DND-41 (cell line): ENCODE results near the gene MEP1A.
"Not testable (repeated sequence)": the region's sequence is repeated elsewhere in the genome, so short reads cannot be mapped to it uniquely, and the experiment has no call there.

Experiments used
- ATAC-seq: fragments of 200-7000 bp; cut with Tn5 transposase; 3 replicates; pipeline ENCODE4 v1.9.1; 2021; ENCODE audit warnings: low read depth; ENCODE audit not compliant: insufficient read depth
- DNase-seq: peaks from one replicate; pipeline ENCODE4 v3.0.0-alpha.2; 2020
- H2AFZ ChIP-seq: 2 replicates; pipeline ENCODE4 v1.6.0; 2012; ENCODE audit warnings: low read depth, low read length
- H3K27ac ChIP-seq: 2 replicates; pipeline ENCODE4 v1.5.1; 2012; ENCODE audit warnings: low read length, inconsistent platforms
- H3K27me3 ChIP-seq: fragments of 200-600 bp; sonication (generic); 2 replicates; pipeline ENCODE4 v1.6.0; 2012; ENCODE audit warnings: low read length, mild to moderate bottlenecking, inconsistent platforms; ENCODE audit not compliant: insufficient read depth, poor library complexity
- H3K36me3 ChIP-seq: 2 replicates; pipeline ENCODE4 v1.5.1; 2012; ENCODE audit warnings: low read length, inconsistent platforms; ENCODE audit not compliant: insufficient read depth
- H3K4me1 ChIP-seq: 2 replicates; pipeline ENCODE4 v1.5.1; 2012; ENCODE audit warnings: mild to moderate bottlenecking, low read length; ENCODE audit not compliant: insufficient read depth
- H3K4me2 ChIP-seq: 2 replicates; pipeline ENCODE4 v1.6.0; 2012; ENCODE audit warnings: mild to moderate bottlenecking, moderate library complexity, low read length, inconsistent platforms; ENCODE audit not compliant: insufficient read depth
- H3K4me3 ChIP-seq, 2 experiments: fragments of 200-600 bp in 1 of 2; shearing (Covaris generic) in 1 of 2; 2 replicates each; pipeline ENCODE4 v1.5.1; 2012 to 2016; ENCODE audit warnings: inconsistent platforms in 2 of 2, low read length in 2 of 2, mild to moderate bottlenecking in 2 of 2, low read depth in 1 of 2, moderate library complexity in 1 of 2
- H3K79me2 ChIP-seq: 2 replicates; pipeline ENCODE4 v1.6.0; 2012; ENCODE audit warnings: low read length, inconsistent platforms; ENCODE audit not compliant: insufficient read depth
- H3K9ac ChIP-seq: 2 replicates; pipeline ENCODE4 v1.6.0; 2012; ENCODE audit warnings: low read depth, mild to moderate bottlenecking, inconsistent platforms, low read length, moderate library complexity
- H3K9me3 ChIP-seq: 2 replicates; pipeline ENCODE4 v1.5.1; 2012; ENCODE audit warnings: low read length, moderate library complexity, mild to moderate bottlenecking, inconsistent platforms; ENCODE audit not compliant: insufficient read depth, severe bottlenecking
- H4K20me1 ChIP-seq: 2 replicates; pipeline ENCODE4 v1.6.0; 2012; ENCODE audit warnings: low read length; ENCODE audit not compliant: insufficient read depth
- EZH2 ChIP-seq: IDR thresholded peaks from 3 replicates; pipeline ENCODE4 v1.6.1; 2012; ENCODE audit warnings: borderline replicate concordance, low read depth, mild to moderate bottlenecking, moderate library complexity, low read length, inconsistent platforms; ENCODE audit not compliant: severe bottlenecking
- TF ChIP-seq, protein P1 (sequence below): IDR thresholded peaks from 2 replicates; pipeline ENCODE4 v1.5.1; 2012; ENCODE audit warnings: borderline replicate concordance, low read length, moderate library complexity, mild to moderate bottlenecking; ENCODE audit not compliant: poor library complexity, severe bottlenecking; ENCODE audit errors: extremely low read depth

The MEP1A gene, protein sequence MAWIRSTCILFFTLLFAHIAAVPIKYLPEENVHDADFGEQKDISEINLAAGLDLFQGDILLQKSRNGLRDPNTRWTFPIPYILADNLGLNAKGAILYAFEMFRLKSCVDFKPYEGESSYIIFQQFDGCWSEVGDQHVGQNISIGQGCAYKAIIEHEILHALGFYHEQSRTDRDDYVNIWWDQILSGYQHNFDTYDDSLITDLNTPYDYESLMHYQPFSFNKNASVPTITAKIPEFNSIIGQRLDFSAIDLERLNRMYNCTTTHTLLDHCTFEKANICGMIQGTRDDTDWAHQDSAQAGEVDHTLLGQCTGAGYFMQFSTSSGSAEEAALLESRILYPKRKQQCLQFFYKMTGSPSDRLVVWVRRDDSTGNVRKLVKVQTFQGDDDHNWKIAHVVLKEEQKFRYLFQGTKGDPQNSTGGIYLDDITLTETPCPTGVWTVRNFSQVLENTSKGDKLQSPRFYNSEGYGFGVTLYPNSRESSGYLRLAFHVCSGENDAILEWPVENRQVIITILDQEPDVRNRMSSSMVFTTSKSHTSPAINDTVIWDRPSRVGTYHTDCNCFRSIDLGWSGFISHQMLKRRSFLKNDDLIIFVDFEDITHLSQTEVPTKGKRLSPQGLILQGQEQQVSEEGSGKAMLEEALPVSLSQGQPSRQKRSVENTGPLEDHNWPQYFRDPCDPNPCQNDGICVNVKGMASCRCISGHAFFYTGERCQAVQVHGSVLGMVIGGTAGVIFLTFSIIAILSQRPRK

DNA sequence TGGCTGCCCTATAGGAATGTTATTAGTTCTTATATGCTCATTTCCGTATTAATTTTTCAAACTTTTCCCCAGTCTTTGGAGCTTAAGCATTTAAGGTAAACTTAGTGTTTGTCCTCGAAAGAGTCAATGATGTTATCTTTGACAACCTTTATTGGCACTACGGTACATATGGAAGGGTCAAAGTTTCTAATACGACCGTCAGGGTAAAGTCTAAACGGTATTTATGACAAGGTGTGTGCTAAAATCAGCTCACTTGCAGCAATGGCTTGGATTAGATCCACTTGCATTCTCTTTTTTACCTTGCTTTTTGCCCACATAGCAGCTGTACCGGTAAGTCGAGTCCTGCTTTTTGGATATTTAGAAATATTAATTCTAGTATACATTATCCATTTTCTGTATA is at the start of gene MEP1A:
Gene MEP1A (plus strand): TSS at position 252 of the 400 bp plus-strand sequence. CDS start 10 bp downstream, at position 262.
- Histone ChIP-seq H3K4me2 (no peak within 1 kb of the TSS), H3K36me3 (no peaks in the 10 kb centered on the region), H3K27me3 (no peaks in the 10 kb centered on the region), H4K20me1 (no peaks in the 10 kb centered on the region), H2AFZ (no peak within 1 kb of the TSS), H3K9me3 (no peaks in the 10 kb centered on the region), H3K9ac (no peak within 1 kb of the TSS), H3K4me1 (no peaks in the 10 kb centered on the region), H3K27ac (no peak within 1 kb of the TSS), H3K79me2 (no peaks in the 10 kb centered on the region), H3K4me3 (no peak within 1 kb of the TSS)
- no peak for ATAC-seq
- TF ChIP-seq EZH2, result no peak
- TF ChIP-seq, protein P1, sequence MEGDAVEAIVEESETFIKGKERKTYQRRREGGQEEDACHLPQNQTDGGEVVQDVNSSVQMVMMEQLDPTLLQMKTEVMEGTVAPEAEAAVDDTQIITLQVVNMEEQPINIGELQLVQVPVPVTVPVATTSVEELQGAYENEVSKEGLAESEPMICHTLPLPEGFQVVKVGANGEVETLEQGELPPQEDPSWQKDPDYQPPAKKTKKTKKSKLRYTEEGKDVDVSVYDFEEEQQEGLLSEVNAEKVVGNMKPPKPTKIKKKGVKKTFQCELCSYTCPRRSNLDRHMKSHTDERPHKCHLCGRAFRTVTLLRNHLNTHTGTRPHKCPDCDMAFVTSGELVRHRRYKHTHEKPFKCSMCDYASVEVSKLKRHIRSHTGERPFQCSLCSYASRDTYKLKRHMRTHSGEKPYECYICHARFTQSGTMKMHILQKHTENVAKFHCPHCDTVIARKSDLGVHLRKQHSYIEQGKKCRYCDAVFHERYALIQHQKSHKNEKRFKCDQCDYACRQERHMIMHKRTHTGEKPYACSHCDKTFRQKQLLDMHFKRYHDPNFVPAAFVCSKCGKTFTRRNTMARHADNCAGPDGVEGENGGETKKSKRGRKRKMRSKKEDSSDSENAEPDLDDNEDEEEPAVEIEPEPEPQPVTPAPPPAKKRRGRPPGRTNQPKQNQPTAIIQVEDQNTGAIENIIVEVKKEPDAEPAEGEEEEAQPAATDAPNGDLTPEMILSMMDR, result no peak
- DNase-seq, result no peak

DNA sequence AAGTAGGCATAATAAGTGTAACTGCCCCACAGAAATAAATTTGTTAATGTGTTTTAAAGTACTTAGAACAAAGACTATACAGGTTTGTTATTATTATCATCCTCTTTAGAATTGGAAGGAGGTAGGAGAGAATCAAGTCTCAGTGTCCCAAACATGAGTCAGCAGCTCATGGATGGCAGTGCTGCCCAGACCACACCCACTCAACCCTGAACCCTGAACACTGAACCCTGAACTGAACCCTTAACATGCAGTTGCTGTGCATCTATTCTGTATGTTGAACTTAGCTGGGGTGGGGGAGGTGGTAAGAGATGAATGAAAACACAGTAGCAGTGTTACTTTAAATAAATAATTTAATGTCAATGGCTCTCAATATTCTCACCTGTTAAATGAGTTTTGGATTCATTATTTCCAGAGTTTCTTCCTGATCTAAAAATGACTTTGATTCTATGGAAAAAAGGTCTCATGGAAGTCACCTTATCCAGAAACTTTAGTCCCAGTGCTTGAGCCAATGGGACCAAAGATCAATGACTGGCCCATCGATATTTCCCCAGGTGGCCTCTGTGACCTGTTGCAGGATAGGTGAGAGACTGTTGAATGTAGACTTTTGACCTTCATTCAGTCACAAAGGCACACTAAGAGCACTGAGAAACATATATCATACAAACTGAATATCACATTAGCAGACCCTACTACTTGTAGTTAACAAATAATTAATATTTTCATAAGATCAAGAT is 49.6 kb upstream of the MEP1A start:
- no peak for ATAC-seq
- H3K27ac ChIP-seq, result no peak overlapping the region

DNA sequence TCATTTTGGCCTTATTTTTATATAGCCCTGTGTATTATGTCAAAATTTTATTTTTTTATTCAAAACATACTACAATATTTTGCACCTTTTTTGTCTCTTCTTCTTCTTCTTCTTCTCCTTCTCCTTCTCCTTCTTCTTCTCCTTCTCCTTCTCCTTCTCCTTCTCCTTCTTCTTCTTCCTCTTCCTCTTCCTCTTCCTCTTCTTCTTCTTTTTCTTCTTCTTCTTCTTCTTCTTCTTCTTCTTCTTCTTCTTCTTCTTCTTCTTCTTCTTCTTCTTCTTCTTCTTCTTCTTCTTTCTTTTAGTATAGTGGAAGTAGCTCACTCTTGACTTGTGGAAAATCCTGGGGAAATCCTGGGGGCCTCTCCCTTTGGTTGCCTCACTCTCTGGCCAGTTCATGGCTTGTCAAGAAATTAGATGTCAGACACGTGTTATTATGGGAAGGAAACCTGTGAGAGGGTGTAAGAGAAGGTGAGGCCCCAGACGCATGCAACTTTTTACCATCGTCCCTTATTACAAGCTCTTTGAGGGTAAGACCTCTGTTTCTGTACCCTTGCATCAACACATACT is 48.9 kb upstream of the MEP1A start:
- H3K9ac ChIP-seq, H3K27me3 ChIP-seq, H3K4me2 ChIP-seq, H2AFZ ChIP-seq, H3K4me3 ChIP-seq, H3K79me2 ChIP-seq, H3K9me3 ChIP-seq, ATAC-seq, H3K36me3 ChIP-seq, H3K27ac ChIP-seq, H3K4me1 ChIP-seq, DNase-seq, H4K20me1 ChIP-seq: not testable (repeated sequence)

More for the DNA sequence above, 49.6 kb upstream of the MEP1A start:
- no peaks in the 10 kb centered on the region for H3K36me3 ChIP-seq
- peaks cover 2% of the 10 kb centered on the region for H3K27me3 ChIP-seq
- no peak overlapping the region for H2AFZ ChIP-seq
- H3K4me1 ChIP-seq, result no peaks in the 10 kb centered on the region
- no peak overlapping the region for H3K4me3 ChIP-seq
- no peak for TF ChIP-seq EZH2
- TF ChIP-seq, protein P1, result no peak
- no peaks in the 10 kb centered on the region for H4K20me1 ChIP-seq
- H3K9me3 ChIP-seq, result no peaks in the 10 kb centered on the region
- no peaks in the 10 kb centered on the region for H3K79me2 ChIP-seq
- no peak for DNase-seq
- H3K9ac ChIP-seq, result no peak overlapping the region
- H3K4me2 ChIP-seq, result no peak overlapping the region

DNA sequence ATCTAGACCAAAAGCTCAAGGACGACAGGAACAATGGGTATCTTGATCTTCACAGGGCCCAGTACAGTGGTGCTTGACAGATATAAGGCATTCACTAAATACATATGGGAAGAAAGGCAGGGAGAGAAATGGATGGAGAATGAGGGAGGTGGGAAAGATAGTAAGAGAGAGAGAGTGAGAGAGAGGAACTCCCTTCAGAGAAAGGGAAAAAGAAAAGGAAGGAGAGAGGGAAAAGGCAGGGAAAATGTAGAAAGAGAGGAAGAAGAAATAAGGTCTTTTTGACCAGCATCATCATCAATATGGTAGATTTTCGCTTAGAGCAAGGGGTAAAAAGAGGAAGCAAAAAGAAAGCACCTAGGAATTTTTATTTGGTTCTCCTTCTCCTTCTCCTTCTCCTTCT is 47.2 kb upstream of the MEP1A start:
- no peaks in the 10 kb centered on the region for H3K36me3 ChIP-seq
- H3K4me1 ChIP-seq, result no peaks in the 10 kb centered on the region
- no peak overlapping the region for H3K4me2 ChIP-seq
- H3K4me3 ChIP-seq, result no peak overlapping the region
- peaks cover 2% of the 10 kb centered on the region for H3K27me3 ChIP-seq
- H3K79me2 ChIP-seq, result no peaks in the 10 kb centered on the region
- H4K20me1 ChIP-seq, result no peaks in the 10 kb centered on the region
- no peak overlapping the region for H3K27ac ChIP-seq
- H3K9me3 ChIP-seq, result no peaks in the 10 kb centered on the region
- DNase-seq (no peak), ATAC-seq (no peak)
- H2AFZ ChIP-seq, result no peak overlapping the region
- H3K9ac ChIP-seq, result no peak overlapping the region
- TF ChIP-seq EZH2, result no peak
- TF ChIP-seq, protein P1, result no peak
